Suprapubic skin (tissue), 4 donors: ENCODE results near the gene ZNF300.

ENCODE experiments used
- POLR2A ChIP-seq, 2 donors: fragments of 450-650 bp; IDR thresholded peaks; one replicate each; pipeline ENCODE4 v1.6.1; 2017; ENCODE audit warnings: antibody characterized with exemption in 2 of 2, mild to moderate bottlenecking in 2 of 2, moderate library complexity in 2 of 2
- POLR2AphosphoS5 ChIP-seq, 3 donors: sonication (generic); formaldehyde crosslinking; IDR thresholded peaks; one replicate each; pipeline ENCODE4 v1.6.1; 2017; ENCODE audit warnings: antibody characterized with exemption in 3 of 3
- TF ChIP-seq, protein P1 (sequence below), 2 donors: fragments of 200-600 bp in 1 of 2; fragments of 450-650 bp in 1 of 2; sonication (generic) in 1 of 2; IDR thresholded peaks; one replicate each; pipeline ENCODE4 v1.5.1; 2016 to 2019; ENCODE audit warnings: antibody characterized with exemption in 2 of 2, mild to moderate bottlenecking in 1 of 2, moderate library complexity in 1 of 2

- TF ChIP-seq POLR2A (IDR thresholded peaks at IDR 0.05), result no peak
- TF ChIP-seq, protein P1, sequence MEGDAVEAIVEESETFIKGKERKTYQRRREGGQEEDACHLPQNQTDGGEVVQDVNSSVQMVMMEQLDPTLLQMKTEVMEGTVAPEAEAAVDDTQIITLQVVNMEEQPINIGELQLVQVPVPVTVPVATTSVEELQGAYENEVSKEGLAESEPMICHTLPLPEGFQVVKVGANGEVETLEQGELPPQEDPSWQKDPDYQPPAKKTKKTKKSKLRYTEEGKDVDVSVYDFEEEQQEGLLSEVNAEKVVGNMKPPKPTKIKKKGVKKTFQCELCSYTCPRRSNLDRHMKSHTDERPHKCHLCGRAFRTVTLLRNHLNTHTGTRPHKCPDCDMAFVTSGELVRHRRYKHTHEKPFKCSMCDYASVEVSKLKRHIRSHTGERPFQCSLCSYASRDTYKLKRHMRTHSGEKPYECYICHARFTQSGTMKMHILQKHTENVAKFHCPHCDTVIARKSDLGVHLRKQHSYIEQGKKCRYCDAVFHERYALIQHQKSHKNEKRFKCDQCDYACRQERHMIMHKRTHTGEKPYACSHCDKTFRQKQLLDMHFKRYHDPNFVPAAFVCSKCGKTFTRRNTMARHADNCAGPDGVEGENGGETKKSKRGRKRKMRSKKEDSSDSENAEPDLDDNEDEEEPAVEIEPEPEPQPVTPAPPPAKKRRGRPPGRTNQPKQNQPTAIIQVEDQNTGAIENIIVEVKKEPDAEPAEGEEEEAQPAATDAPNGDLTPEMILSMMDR (IDR thresholded peaks at IDR 0.05), result no peak
- no peak for TF ChIP-seq POLR2AphosphoS5 (IDR thresholded peaks at IDR 0.05)
Observed at GRCh38 chr5:150853561-150853960, 51.2 kb downstream of the ZNF300 start.
